NB4 (cell line): ENCODE results near the gene DCAF6.

Experiments
- CTCF ChIP-seq: IDR thresholded peaks from one replicate; pipeline ENCODE4 v1.5.1; 2012; ENCODE audit warnings: low read depth, low read length
- MAX ChIP-seq: IDR thresholded peaks from 2 replicates; pipeline ENCODE4 v1.6.1; 2011; ENCODE audit warnings: low read depth, low read length
- POLR2A ChIP-seq: IDR thresholded peaks from 2 replicates; pipeline ENCODE4 v1.6.1; 2011; ENCODE audit warnings: mild to moderate bottlenecking; ENCODE audit not compliant: insufficient read length; ENCODE audit errors: extremely low read depth

GRCh38 chr1:168119750-168120149 is 183.3 kb downstream of the DCAF6 start:
- TF ChIP-seq CTCF (no peak), POLR2A (no peak), MAX (no peak)
